GM21360 (cell line): ENCODE measurements around the gene ANKRD37.
"Not testable (repeated sequence)": the region's sequence is repeated elsewhere in the genome, so short reads cannot be mapped to it uniquely, and the experiment has no call there.

ENCODE experiments used
- ATAC-seq: cut with Tn5 transposase; IDR thresholded peaks from one replicate; pipeline ENCODE4 v1.9.1; 2021; ENCODE audit warnings: mild to moderate bottlenecking, moderate library complexity; ENCODE audit not compliant: unreplicated experiment

ANKRD37 gene, protein sequence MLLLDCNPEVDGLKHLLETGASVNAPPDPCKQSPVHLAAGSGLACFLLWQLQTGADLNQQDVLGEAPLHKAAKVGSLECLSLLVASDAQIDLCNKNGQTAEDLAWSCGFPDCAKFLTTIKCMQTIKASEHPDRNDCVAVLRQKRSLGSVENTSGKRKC

DNA sequence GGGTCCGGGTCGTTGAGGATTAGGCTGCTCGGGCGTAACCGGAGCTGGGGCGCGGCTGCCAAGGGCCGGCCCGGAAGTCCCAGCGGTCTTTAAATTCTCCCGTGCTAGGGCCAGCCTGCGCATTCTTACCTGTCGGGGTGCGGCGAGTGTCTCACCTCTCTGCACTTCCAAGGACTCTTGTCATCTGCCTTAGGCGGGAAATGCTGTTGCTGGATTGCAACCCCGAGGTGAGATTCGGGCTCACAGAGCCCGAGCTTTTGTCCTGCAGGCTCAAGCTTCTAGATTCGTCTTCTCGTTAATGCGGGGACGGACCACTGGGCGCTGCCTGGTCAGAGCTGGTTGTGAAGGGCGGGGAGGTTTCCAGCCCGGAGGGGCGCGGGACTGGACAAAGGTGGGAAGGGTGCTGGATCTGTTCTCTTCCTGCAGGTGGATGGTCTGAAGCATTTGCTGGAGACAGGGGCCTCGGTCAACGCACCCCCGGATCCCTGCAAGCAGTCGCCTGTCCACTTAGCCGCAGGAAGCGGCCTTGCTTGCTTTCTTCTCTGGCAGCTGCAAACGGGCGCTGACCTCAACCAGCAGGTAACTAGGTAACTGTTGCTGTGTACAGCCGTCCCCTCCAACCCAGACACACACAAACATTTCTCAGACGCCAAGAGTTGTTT is at the start of gene ANKRD37:
Gene ANKRD37, plus strand, starts transcription at position 118 of the 662 bp plus-strand sequence. Its CDS starts 83 bp downstream, at position 201.
- ATAC-seq, result no peak

DNA sequence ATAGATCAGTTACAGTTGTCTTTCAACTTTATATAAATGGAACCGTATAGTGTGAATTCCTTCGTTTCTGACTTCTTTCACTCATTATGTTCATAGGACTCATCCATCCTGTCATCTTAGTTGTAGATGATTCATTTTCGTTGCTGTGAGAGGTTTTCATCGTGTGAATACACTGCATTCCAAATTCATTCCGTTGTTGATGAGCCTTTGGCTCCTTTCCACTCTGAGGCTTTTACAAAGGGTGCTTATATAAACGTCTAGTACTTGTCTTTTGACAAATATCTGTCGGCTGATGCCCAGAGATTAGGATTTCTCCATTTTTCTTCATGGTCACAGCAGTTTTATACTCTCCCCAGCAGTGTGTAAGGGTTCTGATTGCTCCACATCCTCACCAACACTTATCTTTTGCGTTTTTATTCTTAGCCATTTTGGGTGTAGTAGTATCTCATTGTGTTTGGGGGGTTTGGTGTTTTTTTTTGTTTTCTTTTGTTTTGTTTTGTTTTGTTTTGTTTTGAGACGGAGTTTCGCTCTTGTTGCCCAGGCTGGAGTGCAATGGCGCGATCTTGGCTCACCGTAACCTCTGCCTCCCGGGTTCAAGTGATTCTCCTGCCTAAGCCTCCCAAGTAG is 49.6 kb upstream of the ANKRD37 start:
- no peak for ATAC-seq

DNA sequence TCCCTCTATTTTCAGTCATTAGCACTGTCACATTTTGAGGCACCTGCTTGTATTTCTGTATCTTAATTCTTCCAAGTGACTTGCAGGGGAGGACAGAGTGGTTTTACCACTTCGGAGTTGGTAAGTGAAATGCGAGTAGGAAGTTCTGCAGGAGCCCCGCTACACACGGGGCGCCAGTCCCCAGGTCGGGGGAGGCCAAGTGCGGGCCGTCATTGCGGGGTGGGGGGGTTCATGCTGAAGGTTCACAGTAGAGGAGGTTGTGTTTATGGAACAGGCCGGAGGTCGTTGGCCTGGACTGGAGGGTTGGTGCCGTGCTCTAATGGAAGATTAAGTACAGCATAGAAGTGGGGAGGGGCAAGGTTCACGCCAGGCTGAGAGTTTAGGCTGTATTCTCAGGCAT is 45.0 kb upstream of the ANKRD37 start:
- no peak for ATAC-seq

DNA sequence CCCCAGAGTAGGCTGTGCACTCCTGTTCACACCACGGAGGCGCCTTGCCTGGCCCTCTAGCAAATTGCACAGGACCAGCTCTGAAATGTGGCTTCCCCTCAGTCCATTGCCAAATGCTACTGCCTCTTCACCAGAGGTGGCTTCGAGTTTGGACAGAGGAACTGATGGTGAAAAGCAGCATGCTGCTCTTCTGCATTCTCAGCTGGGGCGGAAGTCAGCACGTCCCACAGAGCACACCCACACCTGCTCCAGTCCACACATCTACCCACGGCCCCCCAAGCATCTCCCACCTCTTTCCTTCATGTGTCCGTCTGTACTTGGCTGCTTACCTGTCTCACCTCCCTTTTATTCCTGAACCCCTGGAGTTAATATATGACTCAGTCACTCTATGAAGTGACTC is 44.4 kb upstream of the ANKRD37 start:
- ATAC-seq, result no peak

DNA sequence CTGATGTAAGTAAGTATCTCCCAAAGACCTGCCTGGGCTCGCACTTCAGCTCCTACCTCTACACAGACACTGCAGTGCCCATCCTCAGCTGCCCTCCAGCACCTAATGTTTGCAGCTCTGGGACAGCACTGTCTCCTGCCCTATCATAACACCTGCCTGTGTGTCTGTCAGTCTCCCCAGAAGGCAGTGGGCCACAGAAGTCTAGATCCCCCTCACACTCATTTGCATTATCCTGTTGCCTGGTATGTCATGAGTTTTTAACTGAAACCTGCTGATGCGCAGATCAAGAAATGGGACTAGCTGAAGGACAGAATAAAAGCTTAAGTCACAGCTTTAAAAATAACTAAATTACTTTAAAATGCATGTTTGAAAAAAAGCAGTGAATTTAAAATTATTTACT is 43.9 kb upstream of the ANKRD37 start:
- no peak for ATAC-seq

DNA sequence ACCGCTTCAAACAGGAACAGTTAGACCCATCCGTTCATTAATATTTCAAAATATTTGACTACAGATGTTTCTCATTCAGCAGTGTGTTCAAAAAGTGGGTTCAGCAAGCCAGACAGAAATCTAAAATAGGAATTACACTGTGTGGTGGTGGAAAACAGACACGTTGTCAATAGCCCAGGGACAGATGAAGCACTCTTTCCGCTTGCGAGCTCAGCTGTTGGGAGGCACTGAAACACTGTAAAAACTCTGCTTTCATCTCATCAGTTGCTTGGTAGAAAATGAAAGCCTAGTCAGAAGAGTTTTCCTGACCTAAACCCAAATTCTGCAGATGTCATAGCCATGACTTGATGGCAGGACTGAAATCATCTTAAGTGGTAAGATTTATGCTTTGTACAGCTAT is 39.4 kb upstream of the ANKRD37 start:
- ATAC-seq, result no peak

DNA sequence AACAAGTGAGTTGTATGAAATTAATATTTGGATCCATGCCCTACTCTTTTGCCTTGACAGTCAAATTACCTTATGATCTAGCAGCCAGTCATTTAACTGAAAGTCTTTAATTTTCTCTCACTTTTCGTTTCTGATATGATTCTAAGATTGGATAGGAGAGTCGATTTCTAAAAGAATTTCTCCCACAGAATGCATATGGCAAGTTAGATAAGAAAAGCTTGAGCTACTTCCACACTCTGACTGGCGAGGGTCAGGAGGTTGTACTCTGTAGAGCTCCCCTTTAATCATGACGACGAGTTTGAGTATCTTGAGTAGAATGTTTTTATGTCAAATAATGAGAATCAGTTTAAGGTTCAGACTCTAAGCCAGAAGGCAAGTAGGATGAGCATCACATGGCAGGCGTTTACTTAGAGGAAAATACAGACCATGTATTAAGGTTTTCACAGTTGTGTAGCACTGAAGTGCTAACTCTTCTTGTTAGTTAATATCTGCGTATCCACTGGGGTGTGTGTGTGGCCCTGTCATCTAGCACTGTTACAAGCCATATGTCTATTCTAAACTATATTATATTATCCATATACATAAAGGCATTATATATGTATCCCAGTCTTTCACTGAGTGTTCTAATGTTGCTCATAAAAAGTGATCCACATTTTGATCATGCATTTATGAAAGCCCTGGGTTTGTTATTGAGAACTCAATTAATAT is 38.8 kb upstream of the ANKRD37 start:
- ATAC-seq, result no peak

DNA sequence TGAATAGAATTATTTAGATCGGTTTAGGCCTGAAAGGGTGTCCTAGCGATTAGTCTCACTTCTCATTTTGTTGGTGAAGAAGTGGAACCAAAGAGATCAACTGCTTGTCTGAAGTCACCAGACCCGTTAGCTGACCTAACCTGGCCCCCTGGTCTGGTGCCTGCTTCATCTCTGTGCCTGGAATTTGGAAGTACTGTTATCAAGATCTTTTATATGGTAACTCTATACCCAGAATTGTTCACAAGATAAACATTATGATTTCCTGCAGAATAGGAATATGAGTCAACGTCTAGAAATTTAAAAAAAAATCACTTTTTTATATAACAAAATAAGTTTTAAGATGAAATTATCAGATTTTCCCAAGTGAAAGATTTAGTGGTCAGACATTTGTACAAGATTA is 38.1 kb upstream of the ANKRD37 start:
- ATAC-seq, result no peak

DNA sequence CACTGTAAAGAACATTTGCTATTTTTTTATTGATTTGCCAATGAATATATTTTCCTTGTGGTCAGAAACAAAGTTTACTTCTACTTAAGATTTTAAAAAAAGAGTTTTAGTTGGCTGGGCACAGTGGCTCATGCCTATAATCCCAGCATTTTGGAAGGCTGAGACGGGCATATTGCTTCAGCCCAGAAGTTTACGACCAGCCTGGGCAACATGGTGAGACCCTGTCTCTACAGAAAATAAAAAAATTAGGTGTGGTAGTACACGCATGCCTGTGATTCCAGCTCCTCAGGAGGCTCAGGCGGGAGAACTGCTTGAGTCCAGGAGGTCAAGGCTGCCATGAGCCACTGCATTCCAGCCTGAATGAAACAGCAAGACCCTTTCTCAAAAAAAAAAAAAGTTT is 37.7 kb upstream of the ANKRD37 start:
- no peak for ATAC-seq

DNA sequence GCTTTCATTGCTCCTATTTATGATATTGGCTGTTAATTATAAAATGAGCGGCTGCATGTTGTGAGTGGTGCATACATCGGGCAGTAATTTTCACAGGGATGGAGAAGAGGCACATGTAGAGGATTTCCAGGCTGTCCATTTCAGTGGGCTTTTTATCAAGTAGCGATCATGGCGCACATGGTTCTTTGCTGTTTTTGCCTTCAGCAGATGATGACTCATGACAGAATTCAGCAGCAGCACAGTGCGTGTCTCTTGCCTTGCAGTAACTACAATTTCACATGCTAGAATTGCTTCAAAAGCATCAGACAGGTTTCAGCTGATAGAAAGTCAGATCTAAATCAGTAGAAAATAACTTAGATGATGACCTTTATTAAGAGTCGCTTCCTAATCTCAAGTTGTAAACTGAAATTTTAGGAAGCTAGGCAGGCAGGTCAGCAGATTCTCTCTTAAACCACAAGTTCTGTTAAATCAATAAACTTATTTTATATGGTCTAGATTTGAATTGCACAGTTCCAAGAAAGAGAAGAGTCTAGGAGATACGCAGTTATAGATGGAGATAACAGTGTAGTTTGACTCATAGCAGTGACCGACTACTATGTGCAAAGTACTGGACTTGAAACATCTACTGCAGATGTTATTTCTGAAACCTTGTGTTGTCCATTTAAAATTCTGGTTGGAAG is 36.7 kb upstream of the ANKRD37 start:
- ATAC-seq, result no peak

DNA sequence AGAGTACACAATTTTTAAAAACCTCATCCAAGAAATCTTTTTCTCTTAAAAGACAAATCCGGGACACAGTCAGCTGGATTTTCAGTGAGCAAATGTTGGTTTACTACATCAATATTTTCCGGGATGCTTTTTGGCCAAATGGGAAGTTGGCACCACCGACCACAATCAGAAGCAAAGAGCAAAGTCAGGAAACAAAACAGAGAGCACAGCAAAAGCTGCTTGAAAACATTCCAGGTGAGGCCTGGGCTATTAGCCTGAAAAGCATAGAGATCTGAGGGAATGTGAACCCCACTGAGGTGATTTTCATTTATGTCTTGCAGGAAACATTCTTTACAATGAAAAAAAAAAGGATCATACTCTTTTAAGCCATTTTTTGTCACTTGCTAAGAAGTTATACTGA is 34.8 kb upstream of the ANKRD37 start:
- no peak for ATAC-seq

DNA sequence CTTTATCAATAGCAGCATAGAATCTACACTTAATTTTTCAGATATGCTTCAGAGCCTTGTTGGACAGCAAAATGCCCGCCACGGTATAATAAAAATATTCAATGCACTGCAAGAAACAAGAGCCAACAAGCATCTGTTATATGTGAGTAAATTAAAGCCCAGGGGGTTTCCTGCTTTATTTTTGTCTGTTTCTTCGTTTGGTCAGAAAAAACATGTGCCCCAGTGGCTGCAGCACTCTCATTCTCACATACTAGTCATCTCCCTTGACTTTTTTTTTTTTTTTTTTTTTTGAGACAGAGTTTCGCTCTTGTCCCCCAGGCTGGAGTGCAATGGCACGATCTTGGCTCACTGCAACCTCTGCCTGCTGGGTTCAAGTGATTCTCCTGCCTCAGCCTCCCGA is 34.1 kb upstream of the ANKRD37 start:
- not testable (repeated sequence) for ATAC-seq

DNA sequence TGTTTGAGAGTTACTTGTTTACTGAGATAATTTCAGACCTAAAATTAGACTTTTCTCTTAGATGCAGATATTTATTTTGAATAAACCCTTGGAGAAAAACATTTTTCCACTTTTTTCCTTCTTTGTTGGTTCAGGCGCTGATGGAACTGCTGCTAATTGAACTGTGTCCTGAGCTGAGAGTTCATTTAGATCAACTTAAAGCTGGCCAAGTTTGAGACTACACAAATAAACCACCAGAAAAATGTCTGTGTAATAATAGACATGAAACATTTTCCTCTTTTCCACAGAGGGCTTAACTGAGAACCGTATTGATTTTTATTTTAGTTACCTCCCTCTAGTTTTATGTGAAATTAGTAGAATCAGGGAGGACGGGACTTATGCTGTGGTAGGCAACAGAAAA is 33.4 kb upstream of the ANKRD37 start:
- no peak for ATAC-seq

DNA sequence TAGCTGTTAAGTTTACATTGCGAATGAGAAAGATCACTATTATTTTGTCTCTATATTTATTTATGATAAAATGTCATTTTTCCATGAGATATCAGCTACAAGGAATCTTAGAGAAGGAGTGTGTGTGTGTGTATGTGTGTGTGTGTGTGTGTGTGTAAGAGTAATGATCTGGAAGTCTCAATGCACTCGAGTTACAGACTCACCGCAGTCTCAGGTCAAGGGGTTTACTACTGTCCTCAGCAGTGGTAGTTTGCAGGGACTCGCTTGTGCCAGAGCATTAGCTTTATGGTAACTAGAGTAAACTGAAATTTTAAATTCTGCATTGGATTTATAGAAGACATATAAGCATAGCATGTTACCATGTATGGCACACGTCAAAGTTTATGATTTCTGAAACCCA is 31.8 kb upstream of the ANKRD37 start:
- ATAC-seq, result no peak

DNA sequence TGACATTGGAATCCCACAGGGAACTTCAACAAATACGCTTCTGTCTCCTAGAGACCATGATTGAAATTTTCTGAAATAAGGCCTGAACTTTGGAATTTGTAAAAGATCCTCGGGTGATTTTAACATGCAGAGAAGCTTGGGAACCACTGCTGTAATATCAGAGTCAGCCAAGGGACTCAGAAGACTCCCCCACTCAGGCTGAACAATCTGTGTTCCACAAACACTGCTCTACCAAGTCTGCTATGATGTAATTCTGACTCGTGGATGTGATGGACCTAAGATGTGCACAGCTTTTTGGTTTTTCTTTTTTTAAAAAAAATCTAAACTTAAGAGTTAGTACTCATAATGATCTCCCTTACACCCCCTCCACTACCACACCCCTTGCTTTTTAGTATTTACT is 26.9 kb upstream of the ANKRD37 start:
- ATAC-seq, result no peak

DNA sequence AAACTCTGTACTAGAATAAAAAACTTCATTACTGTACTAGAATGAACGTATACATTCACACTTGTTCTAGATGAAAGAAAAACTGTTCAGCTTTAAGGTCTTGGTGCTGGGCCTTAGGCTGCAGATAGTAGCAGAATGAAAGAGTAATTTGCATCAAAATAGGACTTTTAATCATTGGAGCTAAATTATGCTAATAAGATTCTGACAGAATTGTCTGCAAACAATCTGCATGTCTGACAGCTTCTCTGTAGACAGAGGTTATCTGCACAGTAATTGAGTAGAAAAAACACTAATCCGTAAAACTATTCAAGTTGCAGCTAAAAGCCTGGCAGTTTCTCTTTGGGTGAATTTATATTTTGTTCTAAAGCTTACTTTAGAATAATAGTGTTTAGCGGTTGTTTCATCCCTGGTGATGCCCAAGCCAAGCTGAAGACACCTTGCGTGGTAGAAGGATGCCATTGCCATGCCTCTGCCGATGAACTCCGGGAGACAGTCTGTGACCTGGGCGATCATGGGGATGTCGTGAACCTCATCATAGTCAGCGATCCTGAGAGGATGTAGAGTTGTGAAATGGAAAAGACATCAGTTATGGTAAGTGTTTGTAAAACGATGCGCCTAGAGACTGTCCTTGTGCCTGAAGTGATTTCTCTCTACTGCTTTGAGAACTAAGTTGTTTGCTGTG is 26.2 kb upstream of the ANKRD37 start:
- no peak for ATAC-seq

DNA sequence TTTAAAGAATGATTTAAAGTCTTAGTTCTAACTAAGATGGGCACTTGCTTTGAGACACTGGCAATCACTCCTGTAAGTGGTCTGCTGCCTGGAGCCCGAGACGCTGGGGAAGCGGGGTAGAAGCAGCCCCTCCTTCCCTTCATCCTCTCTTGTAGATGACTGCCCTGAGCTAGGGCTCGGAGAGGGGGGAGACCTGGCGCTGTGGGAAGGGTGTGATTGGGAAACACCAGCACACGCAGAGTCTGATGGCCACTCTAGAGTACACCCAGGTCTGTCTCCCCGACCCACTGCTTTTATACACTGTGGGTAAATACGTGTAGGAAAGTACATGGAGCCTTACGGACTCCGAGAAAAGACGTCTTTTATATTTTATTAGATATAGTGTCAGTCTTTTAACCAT is 24.9 kb upstream of the ANKRD37 start:
- no peak for ATAC-seq

DNA sequence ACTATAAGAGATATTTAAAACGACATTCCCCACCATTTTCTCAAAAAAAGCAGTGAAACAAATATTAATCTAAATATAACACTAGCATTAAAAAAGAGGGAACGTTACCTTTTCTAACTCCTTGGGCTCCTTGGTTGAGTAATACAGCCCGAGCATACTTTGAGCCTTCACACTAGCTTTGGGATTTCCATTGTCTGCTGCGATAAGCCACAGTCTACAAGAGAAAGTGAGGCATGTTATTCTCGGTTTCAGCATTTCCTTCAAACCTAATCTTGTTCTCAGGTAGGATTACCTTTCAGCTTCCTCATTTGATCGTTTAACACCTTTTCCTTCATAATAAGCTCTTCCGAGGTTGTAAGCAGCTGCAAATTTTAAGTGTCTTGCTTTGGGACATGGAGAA is 22.6 kb upstream of the ANKRD37 start:
- ATAC-seq, result no peak

DNA sequence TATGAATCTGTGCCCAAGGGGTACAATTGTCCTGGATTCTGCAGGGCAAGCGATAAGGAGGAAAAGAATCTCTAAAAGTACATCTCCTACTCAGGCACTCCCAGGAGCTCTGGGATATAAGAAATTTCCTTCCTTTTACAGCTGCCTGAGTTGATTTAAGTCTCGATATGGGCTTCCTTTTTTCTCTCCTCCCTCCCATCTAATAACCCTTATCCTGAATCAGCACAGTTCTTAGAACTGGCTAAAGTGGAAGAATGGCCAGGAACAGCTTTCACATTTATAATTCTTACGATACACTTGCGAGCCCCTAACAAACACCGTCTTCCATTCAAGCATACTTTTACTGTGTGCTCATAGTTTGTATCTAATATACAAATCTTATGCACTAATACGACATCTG is 22.1 kb upstream of the ANKRD37 start:
- ATAC-seq, result no peak

DNA sequence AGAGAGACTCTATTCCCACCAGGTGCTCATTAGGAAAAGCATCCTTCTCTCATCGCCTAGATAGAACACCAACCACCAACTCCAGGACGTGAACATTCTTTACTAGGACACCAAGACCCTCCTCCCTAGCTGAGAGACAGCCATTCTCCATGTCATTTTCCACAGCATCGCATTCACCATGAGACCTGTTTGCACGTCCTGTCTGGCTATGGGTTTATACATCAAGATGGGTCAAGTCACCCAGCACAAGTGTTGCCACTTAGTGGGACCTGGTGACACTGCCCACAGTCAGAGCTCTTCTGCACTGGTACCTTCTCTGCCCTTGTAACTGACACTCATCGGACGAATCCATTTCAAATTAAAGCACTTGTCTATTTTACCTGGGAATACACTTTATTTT is 18.4 kb upstream of the ANKRD37 start:
- ATAC-seq, result no peak
